ENCODE data around the gene PTPN1. TPM values are rescaled to one million over a fixed set of nuclear protein-coding genes. Genes with fewer than 3 reads are reported as not detected.
"Not testable (repeated sequence)": the region's sequence is repeated elsewhere in the genome, so short reads cannot be mapped to it uniquely, and the experiment has no call there.

Gene PTPN1
- total RNA-seq, 1 experiment from 2014 or later, result 63.0 TPM

GRCh38 chr20:50537546-50538201, 27.5 kb downstream of the PTPN1 start:
- Mint-ChIP-seq H3K4me1 (ENCODE audit: insufficient read depth, unreplicated experiment) (peaks cover 51% of the 10 kb centered on the region), H3K36me3 (ENCODE audit: insufficient read depth, unreplicated experiment) (peaks cover 12% of the 10 kb centered on the region), H3K9me3 (ENCODE audit: unreplicated experiment) (no peaks in the 10 kb centered on the region), H3K27me3 (ENCODE audit: insufficient read depth, unreplicated experiment) (no peaks in the 10 kb centered on the region), H3K4me3 (ENCODE audit: unreplicated experiment) (no peak overlapping the region), H3K27ac (ENCODE audit: low read depth, unreplicated experiment) (peak overlapping the region; percentile 15)
- intact Hi-C loops (cut with micrococcal nuclease), result no loop called here
- no peak for DNase-seq (ENCODE audit: unreplicated experiment)
- ChIA-PET POLR2A (interaction anchor here (0.6 to 13.2 kb wide), 9 partner anchors 10 to 26 kb away, joined by 3 to 109 read pairs (median 4); partner anchors contain the start of gene PTPN1), CTCF (interaction anchor here (0.6 to 0.9 kb wide), 2 partner anchors 16 to 36 kb away, joined by 3 read pairs; no protein-coding TSS in a partner anchor)
- TF ChIP-seq, protein P1, sequence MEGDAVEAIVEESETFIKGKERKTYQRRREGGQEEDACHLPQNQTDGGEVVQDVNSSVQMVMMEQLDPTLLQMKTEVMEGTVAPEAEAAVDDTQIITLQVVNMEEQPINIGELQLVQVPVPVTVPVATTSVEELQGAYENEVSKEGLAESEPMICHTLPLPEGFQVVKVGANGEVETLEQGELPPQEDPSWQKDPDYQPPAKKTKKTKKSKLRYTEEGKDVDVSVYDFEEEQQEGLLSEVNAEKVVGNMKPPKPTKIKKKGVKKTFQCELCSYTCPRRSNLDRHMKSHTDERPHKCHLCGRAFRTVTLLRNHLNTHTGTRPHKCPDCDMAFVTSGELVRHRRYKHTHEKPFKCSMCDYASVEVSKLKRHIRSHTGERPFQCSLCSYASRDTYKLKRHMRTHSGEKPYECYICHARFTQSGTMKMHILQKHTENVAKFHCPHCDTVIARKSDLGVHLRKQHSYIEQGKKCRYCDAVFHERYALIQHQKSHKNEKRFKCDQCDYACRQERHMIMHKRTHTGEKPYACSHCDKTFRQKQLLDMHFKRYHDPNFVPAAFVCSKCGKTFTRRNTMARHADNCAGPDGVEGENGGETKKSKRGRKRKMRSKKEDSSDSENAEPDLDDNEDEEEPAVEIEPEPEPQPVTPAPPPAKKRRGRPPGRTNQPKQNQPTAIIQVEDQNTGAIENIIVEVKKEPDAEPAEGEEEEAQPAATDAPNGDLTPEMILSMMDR (IDR thresholded peaks at IDR 0.05; ENCODE audit: unreplicated experiment), result no peak
- BruUV-seq (replicated peaks), result no TSS peak

DNA sequence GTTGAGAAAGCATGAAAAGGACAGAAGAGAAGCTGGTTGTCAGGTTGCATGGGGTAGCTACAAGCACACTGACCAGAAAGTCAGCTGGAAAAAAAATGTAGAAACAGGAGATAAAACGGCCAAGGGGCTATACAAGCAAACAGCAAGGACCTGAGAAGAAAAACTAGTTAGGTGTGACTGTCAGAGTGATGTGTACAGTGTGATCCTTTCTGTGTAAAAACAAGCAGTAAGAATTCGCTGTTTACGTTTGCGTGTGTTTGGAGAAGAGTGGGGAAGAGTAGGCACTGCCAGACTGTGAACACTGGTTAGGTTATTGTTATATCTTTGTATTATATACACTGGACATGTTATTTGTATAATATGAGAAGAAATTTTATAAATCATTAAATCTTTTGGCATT, 28.1 kb downstream of the PTPN1 start:
- no peak overlapping the region for H3K4me3 Mint-ChIP-seq (ENCODE audit: unreplicated experiment)
- H3K27me3 Mint-ChIP-seq (ENCODE audit: insufficient read depth, unreplicated experiment), result no peaks in the 10 kb centered on the region
- intact Hi-C loops (cut with micrococcal nuclease), result no loop called here
- H3K9me3 Mint-ChIP-seq (ENCODE audit: unreplicated experiment), result no peaks in the 10 kb centered on the region
- no peak for DNase-seq (ENCODE audit: unreplicated experiment)
- POLR2A ChIA-PET, result interaction anchor here (0.9 to 13.2 kb wide), 6 partner anchors 9 to 26 kb away, joined by 3 to 109 read pairs (median 6); partner anchors contain the start of gene PTPN1
- peaks cover 12% of the 10 kb centered on the region for H3K36me3 Mint-ChIP-seq (ENCODE audit: insufficient read depth, unreplicated experiment)
- CTCF ChIA-PET, result interaction anchor here (0.6 to 1.1 kb wide), 3 partner anchors 16 to 35 kb away, joined by 3 read pairs; no protein-coding TSS in a partner anchor
- TF ChIP-seq, protein P1 (IDR thresholded peaks at IDR 0.05; ENCODE audit: unreplicated experiment), result no peak
- H3K27ac Mint-ChIP-seq (ENCODE audit: low read depth, unreplicated experiment), result peak overlapping the region; percentile 15
- BruUV-seq (replicated peaks), result no TSS peak
- H3K4me1 Mint-ChIP-seq (ENCODE audit: insufficient read depth, unreplicated experiment), result peaks cover 57% of the 10 kb centered on the region

- H3K4me3 Mint-ChIP-seq (ENCODE audit: unreplicated experiment); H3K9me3 Mint-ChIP-seq (ENCODE audit: unreplicated experiment); intact Hi-C loops (cut with micrococcal nuclease); BruUV-seq (replicated peaks); DNase-seq (ENCODE audit: unreplicated experiment); H3K27me3 Mint-ChIP-seq (ENCODE audit: insufficient read depth, unreplicated experiment): not testable (repeated sequence)
- Mint-ChIP-seq H3K4me1 (ENCODE audit: insufficient read depth, unreplicated experiment) (peaks cover 56% of the 10 kb centered on the region), H3K36me3 (ENCODE audit: insufficient read depth, unreplicated experiment) (peaks cover 13% of the 10 kb centered on the region), H3K27ac (ENCODE audit: low read depth, unreplicated experiment) (peak overlapping the region; percentile 50)
- ChIA-PET CTCF (interaction anchor here (0.6 to 0.9 kb wide), 3 partner anchors 40 to 398 kb away, joined by 3 to 4 read pairs (median 3); no protein-coding TSS in a partner anchor), POLR2A (interaction anchor here (0.7 to 13.2 kb wide), 6 partner anchors 13 to 35 kb away, joined by 3 to 109 read pairs (median 6); partner anchors contain the start of gene PTPN1)
These were observed 29.6 kb downstream of the PTPN1 start for GRCh38 chr20:50539798-50540197.

DNA sequence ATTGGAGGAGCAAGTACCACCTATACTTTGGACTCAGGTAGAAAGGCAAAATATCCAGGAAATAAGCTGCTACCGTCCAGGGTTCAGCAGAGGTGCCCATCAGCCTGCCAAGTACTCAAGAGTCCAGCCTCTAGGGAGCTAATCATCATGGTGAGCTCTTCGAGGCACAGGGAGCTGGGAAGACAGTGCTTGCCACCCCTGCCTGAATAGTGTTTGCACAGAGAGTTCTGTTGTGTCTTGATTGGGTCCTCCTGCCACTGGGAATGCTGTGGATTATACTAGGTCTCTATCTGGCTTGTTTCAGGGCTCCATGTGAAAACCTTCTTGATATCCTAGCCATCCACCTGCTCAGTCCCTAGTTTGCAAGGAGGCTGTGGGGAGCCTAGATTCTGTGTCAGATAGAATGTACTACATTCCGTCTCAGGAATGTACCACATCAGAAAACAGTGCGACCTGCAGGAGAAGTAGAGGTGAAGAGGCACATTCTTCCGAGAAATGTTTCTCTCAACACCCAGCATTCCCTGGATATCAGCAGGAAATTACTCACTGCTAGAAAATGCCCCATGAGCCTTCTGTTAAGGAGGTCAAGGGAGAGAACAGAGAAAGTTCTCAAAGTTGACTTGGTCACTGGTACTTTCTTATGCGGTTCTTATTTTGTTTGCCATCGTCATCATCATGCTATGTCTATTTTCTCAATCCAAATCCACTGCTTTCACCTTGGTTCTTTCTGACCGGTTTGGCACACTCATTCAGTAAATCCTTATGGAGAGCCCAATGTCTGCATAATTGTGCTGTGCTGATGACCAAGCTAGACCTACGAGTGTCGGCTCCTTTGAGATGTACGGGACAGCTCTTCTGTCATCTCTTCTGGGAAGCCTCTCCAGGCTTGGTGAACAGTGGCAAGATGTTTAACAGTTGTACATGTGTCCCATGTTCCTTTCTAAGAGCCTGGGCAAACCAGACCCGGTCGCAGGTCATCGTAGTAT, 30.7 kb downstream of the PTPN1 start:
- POLR2A ChIA-PET, result interaction anchor here (0.9 to 13.2 kb wide), 8 partner anchors 10 to 421 kb away, joined by 3 to 109 read pairs (median 7); partner anchors contain the start of gene PTPN1
- peaks cover 45% of the 10 kb centered on the region for H3K4me1 Mint-ChIP-seq (ENCODE audit: insufficient read depth, unreplicated experiment)
- CTCF ChIA-PET, result interaction anchor here (0.7 to 2.0 kb wide), 8 partner anchors 10 to 39 kb away, joined by 3 to 9 read pairs (median 4); no protein-coding TSS in a partner anchor
- peak overlapping the region; percentile 51 for H3K4me3 Mint-ChIP-seq (ENCODE audit: unreplicated experiment)
- H3K27me3 Mint-ChIP-seq (ENCODE audit: insufficient read depth, unreplicated experiment), result no peaks in the 10 kb centered on the region
- TF ChIP-seq, protein P1 (IDR thresholded peaks at IDR 0.05; ENCODE audit: unreplicated experiment), result no peak
- H3K36me3 Mint-ChIP-seq (ENCODE audit: insufficient read depth, unreplicated experiment), result peaks cover 13% of the 10 kb centered on the region
- peak; percentile 74 for DNase-seq (ENCODE audit: unreplicated experiment)
- intact Hi-C loops (cut with micrococcal nuclease), result no loop called here
- no peaks in the 10 kb centered on the region for H3K9me3 Mint-ChIP-seq (ENCODE audit: unreplicated experiment)
- peak overlapping the region; percentile 50 for H3K27ac Mint-ChIP-seq (ENCODE audit: low read depth, unreplicated experiment)
- no TSS peak for BruUV-seq (replicated peaks)

All from MCF 10A (cell line).